HepG2 (cell line): Measurements from ENCODE around the gene PKMYT1. TPM values are rescaled to one million over a fixed set of nuclear protein-coding genes. Genes with fewer than 3 reads are reported as not detected.

Experiments used
- CAMTA2 ChIP-seq: sonication (generic); formaldehyde crosslinking; IDR thresholded peaks from 2 replicates; pipeline ENCODE4 v1.4.0; 2020; ENCODE audit warnings: mild to moderate bottlenecking, missing genetic modification reagents, borderline replicate concordance
- HHEX ChIP-seq: IDR thresholded peaks from 2 replicates; pipeline ENCODE4 v1.6.1; 2016; ENCODE audit warnings: control low read depth
- MEIS1 ChIP-seq: sonication (generic); formaldehyde crosslinking; IDR thresholded peaks from 2 replicates; pipeline ENCODE4 v1.9.0; 2021; ENCODE audit warnings: mild to moderate bottlenecking, missing genetic modification reagents, moderate library complexity, borderline replicate concordance
- MYC ChIP-seq: sonication (generic); formaldehyde crosslinking; IDR thresholded peaks from 2 replicates; pipeline ENCODE4 v1.9.0; 2021; ENCODE audit warnings: missing genetic modification reagents, borderline replicate concordance
- ZFX ChIP-seq: sonication (generic); formaldehyde crosslinking; IDR thresholded peaks from 2 replicates; pipeline ENCODE4 v1.4.0; 2020; ENCODE audit warnings: mild to moderate bottlenecking, low read depth, missing genetic modification reagents, moderate library complexity
- ZIK1 ChIP-seq: sonication (generic); formaldehyde crosslinking; IDR thresholded peaks from 2 replicates; pipeline ENCODE4 v1.5.0; 2020; ENCODE audit warnings: mild to moderate bottlenecking, low read depth, missing genetic modification reagents, borderline replicate concordance
- ZNF207 ChIP-seq: fragments of 450-650 bp; IDR thresholded peaks from 2 replicates; pipeline ENCODE4 v1.6.1; 2016; ENCODE audit warnings: antibody characterized with exemption, borderline replicate concordance
- ZNF431 ChIP-seq: sonication (generic); formaldehyde crosslinking; IDR thresholded peaks from 2 replicates; pipeline ENCODE4 v1.9.0; 2022; ENCODE audit warnings: missing genetic modification reagents, low read depth, mild to moderate bottlenecking, borderline replicate concordance
- ZNF446 ChIP-seq: sonication (generic); formaldehyde crosslinking; IDR thresholded peaks from 2 replicates; pipeline ENCODE4 v1.5.0; 2020; ENCODE audit warnings: mild to moderate bottlenecking, missing genetic modification reagents
- ZNF567 ChIP-seq: sonication (generic); formaldehyde crosslinking; IDR thresholded peaks from 2 replicates; pipeline ENCODE4 v1.8.1; 2023; ENCODE audit warnings: mild to moderate bottlenecking, missing genetic modification reagents, borderline replicate concordance
- ZNF720 ChIP-seq: sonication (generic); formaldehyde crosslinking; IDR thresholded peaks from 2 replicates; pipeline ENCODE4 v1.4.0; 2020; ENCODE audit warnings: missing genetic modification reagents
- polyA plus RNA-seq, 8 experiments: library from polyadenylated mRNA; depleted of rRNA in 3 of 8; stranded (reverse) in 7 of 8; unstranded in 1 of 8; fragments of >200 nt; fragmentation: Illumina TruSeq in 4 of 8; extraction: Trizol in 4 of 8; gene quantifications; 2 replicates each; pipeline versions ENCODE4 v1.2.1 to v1.2.3, GENCODE V29; 2011 to 2016; ENCODE audit warnings: low read depth in 4 of 8, missing spikeins in 1 of 8, mixed read lengths in 1 of 8; ENCODE audit not compliant: insufficient read depth in 1 of 8
- total RNA-seq, 5 experiments: library from RNA; depleted of rRNA; stranded (reverse); fragments of >200 nt; fragmentation: Illumina TruSeq; extraction: Trizol; gene quantifications; 2 replicates each; pipeline ENCODE4 v1.2.3, GENCODE V29; 2016; ENCODE audit warnings: low read depth in 1 of 5
- TF ChIP-seq, protein P1 (sequence below): sonication (generic); formaldehyde crosslinking; IDR thresholded peaks from 2 replicates; pipeline ENCODE4; 2020; ENCODE audit warnings: missing genetic modification reagents, mild to moderate bottlenecking, borderline replicate concordance
- TF ChIP-seq, protein P2 (sequence below): sonication (generic); formaldehyde crosslinking; IDR thresholded peaks from 2 replicates; pipeline ENCODE4 v1.4.0; 2020; ENCODE audit warnings: missing genetic modification reagents, mild to moderate bottlenecking, borderline replicate concordance
- TF ChIP-seq, protein P3 (sequence below): conservative IDR thresholded peaks from 2 replicates; pipeline ENCODE4 v1.6.1; 2018; ENCODE audit warnings: missing genetic modification reagents
- TF ChIP-seq, protein P4 (sequence below): sonication (generic); formaldehyde crosslinking; IDR thresholded peaks from 2 replicates; pipeline ENCODE4 v1.5.0; 2020; ENCODE audit warnings: missing genetic modification reagents, mild to moderate bottlenecking, borderline replicate concordance
- TF ChIP-seq, protein P5 (sequence below): IDR thresholded peaks from 2 replicates; pipeline ENCODE4 v1.6.1; 2016; ENCODE audit warnings: mild to moderate bottlenecking, missing biosample characterization, missing genetic modification reagents
- TF ChIP-seq, protein P6 (sequence below): sonication (generic); formaldehyde crosslinking; IDR thresholded peaks from 2 replicates; pipeline ENCODE4 v1.5.0; 2020; ENCODE audit warnings: missing genetic modification reagents

Gene PKMYT1
- total and polyA plus RNA-seq, 2 of the 13 experiments (the other 11 are each of a cell fraction or from before 2014, with no cell fraction given): 7.0 to 27.8 TPM

DNA sequence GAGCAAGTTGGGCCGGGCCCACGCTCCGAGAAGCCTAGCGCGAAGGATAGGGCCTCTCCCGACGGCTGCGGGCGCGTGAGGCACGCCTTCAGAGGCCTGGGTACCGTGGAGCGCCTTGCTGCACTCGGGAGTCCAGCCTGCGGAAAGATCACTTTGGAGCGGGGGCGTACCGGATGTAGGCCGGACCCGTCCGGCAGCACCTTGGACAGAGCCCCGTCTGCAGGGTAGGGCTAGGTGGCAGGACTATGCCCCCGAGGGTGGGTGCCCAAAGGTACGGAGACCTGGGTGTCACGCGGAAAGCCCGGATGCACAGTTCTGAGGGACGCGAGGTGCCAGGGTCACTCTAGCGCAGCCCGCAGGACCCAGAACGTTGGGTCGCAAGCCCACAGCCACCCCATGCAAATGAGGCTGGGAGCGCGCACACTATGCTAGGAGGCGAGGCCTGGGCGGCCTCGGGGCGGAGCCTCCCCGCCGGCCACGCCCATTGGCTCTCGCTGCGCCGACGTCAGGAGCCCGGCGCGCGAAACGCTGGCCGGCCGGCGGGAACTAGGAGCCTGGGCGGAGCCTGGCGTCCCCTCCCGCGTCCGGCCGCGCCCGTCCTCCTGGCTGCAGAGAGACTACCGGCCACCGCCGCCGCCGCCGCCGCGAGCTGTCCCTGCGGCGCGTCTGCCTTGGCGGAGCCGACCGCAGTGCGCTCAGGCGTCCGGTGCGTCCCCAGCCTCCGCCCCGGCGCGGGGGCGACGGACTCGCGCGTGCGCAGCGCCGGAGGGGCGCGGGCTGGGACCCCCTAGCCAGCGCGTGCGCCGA is 11.3 kb downstream of the PKMYT1 start, which contains the start of gene PAQR4 (continued):
- TF ChIP-seq, protein P1, sequence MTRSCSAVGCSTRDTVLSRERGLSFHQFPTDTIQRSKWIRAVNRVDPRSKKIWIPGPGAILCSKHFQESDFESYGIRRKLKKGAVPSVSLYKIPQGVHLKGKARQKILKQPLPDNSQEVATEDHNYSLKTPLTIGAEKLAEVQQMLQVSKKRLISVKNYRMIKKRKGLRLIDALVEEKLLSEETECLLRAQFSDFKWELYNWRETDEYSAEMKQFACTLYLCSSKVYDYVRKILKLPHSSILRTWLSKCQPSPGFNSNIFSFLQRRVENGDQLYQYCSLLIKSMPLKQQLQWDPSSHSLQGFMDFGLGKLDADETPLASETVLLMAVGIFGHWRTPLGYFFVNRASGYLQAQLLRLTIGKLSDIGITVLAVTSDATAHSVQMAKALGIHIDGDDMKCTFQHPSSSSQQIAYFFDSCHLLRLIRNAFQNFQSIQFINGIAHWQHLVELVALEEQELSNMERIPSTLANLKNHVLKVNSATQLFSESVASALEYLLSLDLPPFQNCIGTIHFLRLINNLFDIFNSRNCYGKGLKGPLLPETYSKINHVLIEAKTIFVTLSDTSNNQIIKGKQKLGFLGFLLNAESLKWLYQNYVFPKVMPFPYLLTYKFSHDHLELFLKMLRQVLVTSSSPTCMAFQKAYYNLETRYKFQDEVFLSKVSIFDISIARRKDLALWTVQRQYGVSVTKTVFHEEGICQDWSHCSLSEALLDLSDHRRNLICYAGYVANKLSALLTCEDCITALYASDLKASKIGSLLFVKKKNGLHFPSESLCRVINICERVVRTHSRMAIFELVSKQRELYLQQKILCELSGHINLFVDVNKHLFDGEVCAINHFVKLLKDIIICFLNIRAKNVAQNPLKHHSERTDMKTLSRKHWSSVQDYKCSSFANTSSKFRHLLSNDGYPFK (CRISPR knock-in tag): peak; percentile 88
- TF ChIP-seq ZNF720 (CRISPR knock-in tag) (0 out of 2 replicates have a peak, but pooled peaks have one; percentile 82), HHEX (CRISPR knock-in tag) (no peak), ZFX (CRISPR knock-in tag) (peak; percentile 98), ZNF567 (CRISPR knock-in tag) (peak; percentile 88; the same call in 1 of the 2 replicates), ZIK1 (CRISPR knock-in tag) (peak; percentile 87), CAMTA2 (peak; percentile 95), ZNF207 (no peak), MEIS1 (CRISPR knock-in tag) (peak; percentile 97), ZNF431 (peak; percentile 98), ZNF446 (CRISPR knock-in tag) (peak; percentile 97), MYC (peak; percentile 91)
- TF ChIP-seq, protein P2, sequence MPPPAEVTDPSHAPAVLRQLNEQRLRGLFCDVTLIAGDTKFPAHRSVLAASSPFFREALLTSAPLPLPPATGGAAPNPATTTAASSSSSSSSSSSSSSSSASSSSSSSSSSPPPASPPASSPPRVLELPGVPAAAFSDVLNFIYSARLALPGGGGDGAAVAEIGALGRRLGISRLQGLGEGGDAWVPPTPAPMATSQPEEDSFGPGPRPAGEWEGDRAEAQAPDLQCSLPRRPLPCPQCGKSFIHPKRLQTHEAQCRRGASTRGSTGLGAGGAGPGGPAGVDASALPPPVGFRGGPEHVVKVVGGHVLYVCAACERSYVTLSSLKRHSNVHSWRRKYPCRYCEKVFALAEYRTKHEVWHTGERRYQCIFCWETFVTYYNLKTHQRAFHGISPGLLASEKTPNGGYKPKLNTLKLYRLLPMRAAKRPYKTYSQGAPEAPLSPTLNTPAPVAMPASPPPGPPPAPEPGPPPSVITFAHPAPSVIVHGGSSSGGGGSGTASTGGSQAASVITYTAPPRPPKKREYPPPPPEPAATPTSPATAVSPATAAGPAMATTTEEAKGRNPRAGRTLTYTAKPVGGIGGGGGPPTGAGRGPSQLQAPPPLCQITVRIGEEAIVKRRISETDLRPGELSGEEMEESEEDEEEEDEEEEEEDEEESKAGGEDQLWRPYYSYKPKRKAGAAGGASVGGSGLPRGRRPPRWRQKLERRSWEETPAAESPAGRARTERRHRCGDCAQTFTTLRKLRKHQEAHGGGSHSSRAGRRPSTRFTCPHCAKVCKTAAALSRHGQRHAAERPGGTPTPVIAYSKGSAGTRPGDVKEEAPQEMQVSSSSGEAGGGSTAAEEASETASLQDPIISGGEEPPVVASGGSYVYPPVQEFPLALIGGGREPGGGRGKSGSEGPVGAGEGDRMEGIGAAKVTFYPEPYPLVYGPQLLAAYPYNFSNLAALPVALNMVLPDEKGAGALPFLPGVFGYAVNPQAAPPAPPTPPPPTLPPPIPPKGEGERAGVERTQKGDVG (CRISPR knock-in tag): peak; percentile 98
- TF ChIP-seq, protein P3, sequence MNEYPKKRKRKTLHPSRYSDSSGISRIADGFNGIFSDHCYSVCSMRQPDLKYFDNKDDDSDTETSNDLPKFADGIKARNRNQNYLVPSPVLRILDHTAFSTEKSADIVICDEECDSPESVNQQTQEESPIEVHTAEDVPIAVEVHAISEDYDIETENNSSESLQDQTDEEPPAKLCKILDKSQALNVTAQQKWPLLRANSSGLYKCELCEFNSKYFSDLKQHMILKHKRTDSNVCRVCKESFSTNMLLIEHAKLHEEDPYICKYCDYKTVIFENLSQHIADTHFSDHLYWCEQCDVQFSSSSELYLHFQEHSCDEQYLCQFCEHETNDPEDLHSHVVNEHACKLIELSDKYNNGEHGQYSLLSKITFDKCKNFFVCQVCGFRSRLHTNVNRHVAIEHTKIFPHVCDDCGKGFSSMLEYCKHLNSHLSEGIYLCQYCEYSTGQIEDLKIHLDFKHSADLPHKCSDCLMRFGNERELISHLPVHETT (CRISPR knock-in tag): peak; percentile 86
- TF ChIP-seq, protein P4, sequence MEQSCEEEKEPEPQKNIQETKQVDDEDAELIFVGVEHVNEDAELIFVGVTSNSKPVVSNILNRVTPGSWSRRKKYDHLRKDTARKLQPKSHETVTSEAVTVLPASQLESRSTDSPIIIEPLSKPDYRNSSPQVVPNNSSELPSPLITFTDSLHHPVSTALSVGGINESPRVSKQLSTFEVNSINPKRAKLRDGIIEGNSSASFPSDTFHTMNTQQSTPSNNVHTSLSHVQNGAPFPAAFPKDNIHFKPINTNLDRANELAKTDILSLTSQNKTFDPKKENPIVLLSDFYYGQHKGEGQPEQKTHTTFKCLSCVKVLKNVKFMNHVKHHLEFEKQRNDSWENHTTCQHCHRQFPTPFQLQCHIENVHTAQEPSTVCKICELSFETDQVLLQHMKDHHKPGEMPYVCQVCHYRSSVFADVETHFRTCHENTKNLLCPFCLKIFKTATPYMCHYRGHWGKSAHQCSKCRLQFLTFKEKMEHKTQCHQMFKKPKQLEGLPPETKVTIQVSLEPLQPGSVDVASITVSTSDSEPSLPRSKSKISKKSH (CRISPR knock-in tag): peak; percentile 96
- TF ChIP-seq, protein P5, sequence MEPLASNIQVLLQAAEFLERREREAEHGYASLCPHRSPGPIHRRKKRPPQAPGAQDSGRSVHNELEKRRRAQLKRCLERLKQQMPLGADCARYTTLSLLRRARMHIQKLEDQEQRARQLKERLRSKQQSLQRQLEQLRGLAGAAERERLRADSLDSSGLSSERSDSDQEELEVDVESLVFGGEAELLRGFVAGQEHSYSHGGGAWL (CRISPR knock-in tag): peak; percentile 97
- TF ChIP-seq, protein P6, sequence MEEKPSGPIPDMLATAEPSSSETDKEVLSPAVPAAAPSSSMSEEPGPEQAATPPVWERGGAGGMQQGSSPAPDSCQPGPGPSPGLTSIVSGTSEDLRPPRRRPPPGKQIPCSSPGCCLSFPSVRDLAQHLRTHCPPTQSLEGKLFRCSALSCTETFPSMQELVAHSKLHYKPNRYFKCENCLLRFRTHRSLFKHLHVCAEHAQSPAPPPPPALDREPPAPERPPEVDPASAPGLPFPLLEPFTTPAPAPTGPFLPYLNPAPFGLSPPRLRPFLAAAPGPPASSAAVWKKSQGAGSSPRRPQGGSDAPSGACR: peak; percentile 84; the same call in 1 of the 2 replicates
